GM12892 (cell line): ENCODE data around the gene MERTK.
A peak's percentile ranks its signal among the peaks of the same experiment; 100 is the strongest.

Experiments used
- DNase-seq: peaks from one replicate; pipeline ENCODE4 v3.0.0; 2011; ENCODE audit not compliant: insufficient read length
- FAIRE-seq: peaks from 2 replicates; lab custom pipeline; 2011; peaks lifted over from hg19 to GRCh38; lab: Jason Lieb, UNC
- POLR2A ChIP-seq: IDR thresholded peaks from 2 replicates; pipeline ENCODE4 v1.6.1; 2011; ENCODE audit warnings: low read depth, low read length, control low read depth
- POLR2AphosphoS5 ChIP-seq: IDR thresholded peaks from 2 replicates; pipeline ENCODE4 v1.6.1; 2011; ENCODE audit warnings: low read depth, low read length, control low read depth
- TAF1 ChIP-seq: IDR thresholded peaks from 2 replicates; pipeline ENCODE4 v1.6.1; 2011; ENCODE audit warnings: low read depth, mild to moderate bottlenecking, control low read depth, low read length, borderline replicate concordance

The MERTK gene

GRCh38 chr2:111975819-111976218 lies 77.4 kb downstream of the MERTK start:
- no peak for FAIRE-seq
- no peak for DNase-seq
- no peak for TF ChIP-seq POLR2A
- no peak for TF ChIP-seq TAF1
- no peak for TF ChIP-seq POLR2AphosphoS5

GRCh38 chr2:111977240-111977639 lies 78.8 kb downstream of the MERTK start:
- DNase-seq (no peak), FAIRE-seq (no peak)
- TF ChIP-seq TAF1, result no peak
- no peak for TF ChIP-seq POLR2AphosphoS5
- TF ChIP-seq POLR2A, result no peak

DNA sequence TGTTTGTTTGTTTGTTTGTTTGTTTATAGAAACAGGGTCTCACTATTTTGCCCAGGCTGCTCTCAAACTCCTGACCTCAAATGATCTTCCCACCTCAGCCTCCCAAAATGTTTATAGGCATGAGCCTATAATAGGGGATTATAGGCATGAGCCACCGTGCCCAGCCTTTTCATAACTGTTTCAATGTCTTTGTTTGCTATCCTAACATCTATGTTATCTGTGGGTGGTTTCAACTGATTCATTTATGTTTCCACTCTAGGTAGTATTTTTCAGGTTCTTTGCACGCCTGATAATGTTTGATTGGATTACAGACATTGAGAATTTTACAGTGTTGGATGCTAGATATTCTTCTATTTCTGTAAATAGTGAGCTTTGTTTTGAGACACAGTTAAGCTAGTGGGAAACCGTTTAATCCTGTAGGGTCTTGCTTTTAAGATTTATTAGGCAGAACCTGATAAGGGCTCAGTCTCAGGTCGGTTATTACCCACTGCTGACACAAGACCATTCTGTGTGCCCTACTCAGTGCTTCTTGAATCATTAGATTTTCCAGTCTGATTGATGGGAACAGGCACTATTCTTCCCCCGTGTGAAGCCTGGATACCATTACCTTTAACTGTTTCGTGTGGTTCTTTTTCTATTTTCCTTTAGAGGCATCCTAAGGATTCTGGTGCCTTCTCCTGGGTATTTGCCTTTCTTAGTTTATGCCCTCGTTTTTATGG lies 80.2 kb downstream of the MERTK start:
- DNase-seq (no peak), FAIRE-seq (no peak)
- TF ChIP-seq POLR2A, result no peak
- no peak for TF ChIP-seq POLR2AphosphoS5
- TF ChIP-seq TAF1, result no peak

DNA sequence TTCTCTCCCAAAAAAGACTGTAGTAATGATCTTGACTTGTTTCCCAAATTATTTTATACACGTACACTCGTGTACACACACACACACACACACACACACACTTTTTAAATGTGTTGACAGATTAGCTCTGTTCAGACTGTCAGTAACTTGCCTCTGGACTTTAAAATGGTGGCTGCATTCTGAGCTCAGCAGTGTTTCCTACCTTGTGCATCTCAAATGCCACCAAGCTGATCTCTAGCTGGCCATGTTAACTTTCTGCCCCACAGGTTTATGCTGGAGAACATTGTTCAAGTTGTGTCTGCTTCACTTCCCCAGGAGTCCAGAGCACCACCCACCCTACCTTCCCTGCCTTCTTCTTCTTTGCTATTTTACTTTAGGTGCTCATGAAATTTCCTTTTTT lies 83.3 kb downstream of the MERTK start:
- FAIRE-seq (no peak), DNase-seq (no peak)
- TF ChIP-seq POLR2AphosphoS5, result no peak
- TF ChIP-seq TAF1, result no peak
- no peak for TF ChIP-seq POLR2A

GRCh38 chr2:111982822-111983221 lies 84.4 kb downstream of the MERTK start:
- FAIRE-seq, result peak; percentile 63
- TF ChIP-seq POLR2A (no peak), POLR2AphosphoS5 (no peak), TAF1 (no peak)
- DNase-seq, result no peak

- FAIRE-seq, result peak; percentile 48
- no peak for DNase-seq
- TF ChIP-seq TAF1 (no peak), POLR2AphosphoS5 (no peak), POLR2A (no peak)
Observed at GRCh38 chr2:111983478-111984212, 85.2 kb downstream of the MERTK start.

DNA sequence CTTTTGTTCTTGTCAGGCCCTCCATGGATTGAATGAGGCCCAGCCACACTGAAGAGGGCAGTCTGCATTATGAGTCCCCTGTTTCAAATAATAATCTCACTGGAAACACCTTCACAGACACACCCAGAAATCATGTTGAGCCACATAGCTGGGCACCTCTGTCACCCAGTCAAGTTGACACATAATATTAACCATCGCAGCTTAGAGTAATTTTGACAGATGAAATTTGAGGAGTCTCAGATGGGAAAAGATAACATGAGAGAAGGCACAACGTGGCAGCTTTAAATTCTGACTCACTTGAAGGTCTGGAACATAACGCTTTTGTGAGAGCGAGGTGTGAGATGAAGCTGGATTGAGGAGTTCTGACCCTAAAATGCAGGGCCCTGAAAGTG lies 85.8 kb downstream of the MERTK start:
- TF ChIP-seq POLR2AphosphoS5, result no peak
- no peak for TF ChIP-seq POLR2A
- no peak for TF ChIP-seq TAF1
- no peak for FAIRE-seq
- DNase-seq, result no peak

GRCh38 chr2:111985514-111985913 lies 87.1 kb downstream of the MERTK start:
- no peak for DNase-seq
- TF ChIP-seq POLR2AphosphoS5, result no peak
- no peak for TF ChIP-seq TAF1
- no peak for TF ChIP-seq POLR2A
- no peak for FAIRE-seq

DNA sequence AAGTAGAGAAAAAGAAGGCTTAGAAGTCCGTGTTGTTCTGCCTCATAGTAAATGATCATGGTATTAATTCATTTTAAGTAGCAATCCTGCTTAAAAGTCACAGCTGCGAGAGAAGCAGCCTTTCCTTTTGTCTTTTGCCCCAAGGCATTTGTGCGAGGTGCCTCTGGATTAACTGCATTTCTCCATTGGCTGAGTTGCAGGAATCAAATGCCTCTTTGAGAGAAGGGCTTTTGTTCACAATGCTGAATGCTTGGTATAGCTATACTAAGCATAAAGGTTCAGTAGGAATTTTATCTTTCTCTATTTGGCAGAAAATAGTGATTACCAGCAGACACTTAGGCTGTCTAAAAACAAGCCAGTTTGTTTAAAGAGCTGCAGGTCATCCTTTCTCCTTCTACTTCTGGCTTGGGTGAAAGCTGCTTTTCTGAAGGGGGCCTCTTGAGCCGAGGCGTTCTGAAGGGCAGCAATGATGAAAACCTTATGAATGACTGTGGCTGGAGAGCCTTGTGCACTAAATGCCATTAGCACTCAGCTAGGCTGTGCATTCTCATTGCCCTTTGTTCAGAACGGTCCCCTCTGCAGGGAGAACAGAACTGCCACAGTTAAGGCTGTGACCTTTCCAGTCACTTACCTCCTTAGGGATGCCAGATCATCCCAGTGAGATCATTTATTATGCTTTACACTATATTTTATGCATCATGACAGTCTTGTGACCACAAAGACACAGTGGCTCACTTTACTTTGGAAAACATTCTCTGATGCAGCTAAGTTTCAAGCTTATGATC lies 87.9 kb downstream of the MERTK start:
- FAIRE-seq (no peak), DNase-seq (no peak)
- TF ChIP-seq TAF1 (no peak), POLR2AphosphoS5 (no peak), POLR2A (no peak)

DNA sequence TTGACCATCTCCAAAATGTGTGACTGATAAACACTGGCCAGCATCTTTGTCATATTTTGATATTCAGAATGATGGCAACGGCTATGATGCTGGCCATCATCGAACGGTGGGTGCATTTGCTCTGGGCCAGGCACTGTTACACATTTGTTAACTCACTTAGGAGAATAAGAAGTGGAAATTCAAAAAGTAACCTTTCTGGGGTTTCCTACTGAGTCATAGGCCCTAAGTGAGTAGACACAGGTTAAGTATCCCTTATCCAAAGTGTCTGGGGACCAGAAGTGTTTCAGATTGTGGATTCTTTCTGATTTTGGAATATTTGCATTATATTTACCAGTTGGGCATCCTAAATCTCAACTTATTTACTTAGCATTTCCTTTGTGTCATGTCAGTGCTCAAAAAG lies 92.0 kb downstream of the MERTK start:
- TF ChIP-seq POLR2A (no peak), POLR2AphosphoS5 (no peak), TAF1 (no peak)
- no peak for FAIRE-seq
- DNase-seq, result no peak

GRCh38 chr2:111990856-111991255 lies 92.4 kb downstream of the MERTK start:
- TF ChIP-seq POLR2AphosphoS5, result no peak
- TF ChIP-seq POLR2A, result no peak
- TF ChIP-seq TAF1, result no peak
- FAIRE-seq (no peak), DNase-seq (no peak)
